Ascending aorta (tissue), 2 donors: Measurements from ENCODE around the gene TIMM22. TPM values are rescaled to one million over a fixed set of nuclear protein-coding genes. Genes with fewer than 3 reads are reported as not detected.

Experiments
- DNase-seq, 2 donors: peaks; one replicate each; pipeline ENCODE4 v3.0.0-alpha.2; 2019; ENCODE audit warnings: low spot score in 2 of 2
- H3K27ac ChIP-seq, 2 donors: fragments of 200-600 bp; sonication (generic); one replicate each; pipeline ENCODE4 v1.5.1; 2016 to 2017; ENCODE audit warnings: mild to moderate bottlenecking in 1 of 2
- H3K27me3 ChIP-seq: fragments of 200-600 bp; sonication (generic); one replicate; pipeline ENCODE4 v1.5.1; 2017
- H3K36me3 ChIP-seq, 2 donors: fragments of 200-600 bp; sonication (generic); one replicate each; pipeline ENCODE4 v1.5.1; 2016
- H3K4me1 ChIP-seq, 2 donors: fragments of 200-600 bp; sonication (generic); one replicate each; pipeline ENCODE4 v1.5.1; 2016 to 2017; ENCODE audit warnings: mild to moderate bottlenecking in 1 of 2
- H3K4me3 ChIP-seq, 2 donors: fragments of 200-600 bp; sonication (generic); one replicate each; pipeline ENCODE4 v1.5.1; 2016 to 2017; ENCODE audit warnings: mild to moderate bottlenecking in 1 of 2
- H3K9me3 ChIP-seq, 2 donors: fragments of 200-600 bp; sonication (generic); one replicate each; pipeline ENCODE4 v1.5.1; 2016
- CTCF ChIP-seq, 3 experiments: fragments of 200-600 bp in 2 of 3; fragments of 450-650 bp in 1 of 3; sonication (generic) in 2 of 3; IDR thresholded peaks; one replicate each; pipeline ENCODE4 v1.5.1; 2016 to 2019; ENCODE audit warnings: antibody characterized with exemption in 3 of 3, mild to moderate bottlenecking in 1 of 3, moderate library complexity in 1 of 3
- intact Hi-C: fragments of 100-400 bp; cut with DNase I; formaldehyde crosslinking; loops from one replicate; pipeline ENCODE4 v1.15.1; 2023
- total RNA-seq: library from RNA; depleted of rRNA; stranded (reverse); fragments of >200 nt; gene quantifications from one replicate; pipeline ENCODE4 v1.1.0, GENCODE V29; 2016

Gene TIMM22
- total RNA-seq, 1 donor from 2014 or later = 12.1 TPM

DNA sequence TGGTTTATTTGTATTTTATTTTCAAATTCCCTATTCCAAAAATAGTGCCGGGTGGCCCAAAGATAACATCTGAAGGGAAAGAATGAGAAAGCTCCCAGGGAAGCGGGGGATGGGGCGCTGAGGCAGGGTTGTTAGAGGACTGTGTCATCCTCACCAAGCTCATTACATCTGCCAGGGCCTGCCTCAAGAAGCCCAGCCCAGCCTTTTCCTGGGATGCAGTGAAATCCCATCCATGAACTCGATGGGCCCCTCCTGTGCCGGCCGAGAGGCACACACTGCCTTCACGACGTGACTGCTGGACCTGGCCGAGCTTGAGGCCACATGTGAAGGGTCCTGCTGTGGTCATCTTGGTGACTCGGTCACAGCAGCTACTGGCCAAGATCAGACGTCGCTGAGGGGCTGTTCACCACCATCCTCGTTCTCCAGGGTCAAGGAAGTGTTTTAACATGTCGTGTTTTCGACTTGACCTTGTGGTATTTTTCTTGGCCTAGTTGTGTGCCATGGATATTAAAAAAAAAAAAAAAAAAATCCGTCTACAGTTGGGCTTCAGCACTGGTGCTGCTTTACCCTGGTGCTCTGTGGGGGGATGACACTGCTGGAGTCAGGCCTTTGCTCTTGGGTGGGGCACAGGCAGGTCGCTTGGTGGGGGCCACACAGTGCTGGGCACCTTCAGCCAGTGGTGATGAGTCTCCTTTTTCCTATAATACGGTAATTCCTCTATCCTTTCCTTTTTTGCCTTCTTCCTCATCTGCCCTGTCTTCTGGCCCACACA, 4.9 kb downstream of the TIMM22 start:
- intact Hi-C loops = loop anchor here (2.0 kb wide), 2 partner anchors 29 to 45 kb away; no protein-coding TSS in a partner anchor
- DNase-seq = peak in 1 of 2 donors; percentile 82
- H3K36me3 ChIP-seq = peaks cover 11 to 37% of the 10 kb centered on the region in 2 donors
- H3K9me3 ChIP-seq = no peaks in the 10 kb centered on the region
- H3K4me3 ChIP-seq = no peak overlapping the region
- H3K4me1 ChIP-seq = peaks cover 49 to 72% of the 10 kb centered on the region in 2 donors
- H3K27me3 ChIP-seq = no peaks in the 10 kb centered on the region
- peak overlapping the region; percentile 84 to 89 for H3K27ac ChIP-seq
- TF ChIP-seq CTCF (IDR thresholded peaks at IDR 0.05) = peak in 1 of 3 experiments; percentile 7

GRCh38 chr17:1002412-1002753, 5.5 kb downstream of the TIMM22 start:
- intact Hi-C loops = loop anchor here (2.0 kb wide), 1 partner anchor 28 kb away; no protein-coding TSS in a partner anchor
- peaks cover 53 to 76% of the 10 kb centered on the region in 2 donors for H3K4me1 ChIP-seq

DNA sequence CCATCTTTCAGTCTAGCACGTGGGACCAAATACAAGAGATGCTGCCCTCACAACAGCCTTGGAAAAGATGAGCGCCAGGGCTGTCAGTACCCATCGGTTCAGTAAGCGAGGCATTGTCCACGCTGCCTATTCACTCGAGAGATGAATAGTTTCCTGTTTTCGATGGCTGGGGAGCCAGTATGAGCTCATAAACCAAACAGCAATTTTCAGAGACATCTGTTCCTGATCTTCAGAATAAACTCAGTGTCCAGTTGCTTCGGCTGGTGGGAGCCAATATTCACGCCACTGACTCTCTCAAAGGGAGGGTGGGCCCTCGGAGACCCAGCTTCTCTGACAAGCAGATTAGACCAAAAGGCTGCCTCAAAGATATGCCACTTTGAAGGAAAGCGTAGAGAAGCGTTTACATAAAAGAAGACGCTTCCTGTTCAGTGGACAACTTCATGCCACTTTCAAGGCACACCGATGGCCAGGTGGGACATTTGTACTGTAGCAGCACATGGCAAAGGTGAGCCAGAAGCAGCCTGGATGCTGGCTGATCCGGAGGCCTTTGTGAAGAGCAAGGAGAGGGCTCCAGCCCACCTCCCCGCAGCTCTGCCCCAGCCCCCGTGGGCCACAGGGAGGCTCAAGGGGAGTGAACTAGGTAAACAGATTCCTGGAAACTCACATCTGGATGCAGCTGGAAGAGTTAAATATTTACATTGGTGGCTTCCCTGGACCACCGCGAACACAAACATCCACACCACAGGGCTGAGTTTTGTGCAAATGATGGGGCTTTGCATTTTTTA, 6.0 kb downstream of the TIMM22 start:
- intact Hi-C loops = loop anchor here (2.0 kb wide), 1 partner anchor 28 kb away; no protein-coding TSS in a partner anchor
- H3K36me3 ChIP-seq = peaks cover 14 to 44% of the 10 kb centered on the region in 2 donors
- H3K27me3 ChIP-seq = no peaks in the 10 kb centered on the region
- H3K4me1 ChIP-seq = peaks cover 55 to 76% of the 10 kb centered on the region in 2 donors
- peak in 1 of 2 donors; percentile 68 for DNase-seq
- TF ChIP-seq CTCF (IDR thresholded peaks at IDR 0.05) = no peak
- no peak overlapping the region for H3K4me3 ChIP-seq
- H3K9me3 ChIP-seq = no peaks in the 10 kb centered on the region
- H3K27ac ChIP-seq = peak overlapping the region; percentile 84 to 89

More at GRCh38 chr17:1002412-1002753, 5.5 kb downstream of the TIMM22 start:
- peak overlapping the region; percentile 84 to 89 for H3K27ac ChIP-seq
- peaks cover 11 to 41% of the 10 kb centered on the region in 2 donors for H3K36me3 ChIP-seq
- H3K27me3 ChIP-seq = no peaks in the 10 kb centered on the region
- H3K9me3 ChIP-seq = no peaks in the 10 kb centered on the region
- no peak overlapping the region for H3K4me3 ChIP-seq
- TF ChIP-seq CTCF (IDR thresholded peaks at IDR 0.05) = peak in 1 of 3 experiments; percentile 13
- DNase-seq = peak in 1 of 2 donors; percentile 66

GRCh38 chr17:1003633-1003971, 6.7 kb downstream of the TIMM22 start:
- Histone ChIP-seq H3K4me3 (no peak overlapping the region), H3K27ac (peak overlapping the region; percentile 84 to 89), H3K9me3 (no peaks in the 10 kb centered on the region), H3K4me1 (peaks cover 55 to 78% of the 10 kb centered on the region in 2 donors), H3K36me3 (peaks cover 14 to 44% of the 10 kb centered on the region in 2 donors), H3K27me3 (no peaks in the 10 kb centered on the region)
- intact Hi-C loops = loop anchor here (2.0 kb wide), 1 partner anchor 27 kb away; no protein-coding TSS in a partner anchor
- TF ChIP-seq CTCF (IDR thresholded peaks at IDR 0.05) = no peak
- DNase-seq = no peak

DNA sequence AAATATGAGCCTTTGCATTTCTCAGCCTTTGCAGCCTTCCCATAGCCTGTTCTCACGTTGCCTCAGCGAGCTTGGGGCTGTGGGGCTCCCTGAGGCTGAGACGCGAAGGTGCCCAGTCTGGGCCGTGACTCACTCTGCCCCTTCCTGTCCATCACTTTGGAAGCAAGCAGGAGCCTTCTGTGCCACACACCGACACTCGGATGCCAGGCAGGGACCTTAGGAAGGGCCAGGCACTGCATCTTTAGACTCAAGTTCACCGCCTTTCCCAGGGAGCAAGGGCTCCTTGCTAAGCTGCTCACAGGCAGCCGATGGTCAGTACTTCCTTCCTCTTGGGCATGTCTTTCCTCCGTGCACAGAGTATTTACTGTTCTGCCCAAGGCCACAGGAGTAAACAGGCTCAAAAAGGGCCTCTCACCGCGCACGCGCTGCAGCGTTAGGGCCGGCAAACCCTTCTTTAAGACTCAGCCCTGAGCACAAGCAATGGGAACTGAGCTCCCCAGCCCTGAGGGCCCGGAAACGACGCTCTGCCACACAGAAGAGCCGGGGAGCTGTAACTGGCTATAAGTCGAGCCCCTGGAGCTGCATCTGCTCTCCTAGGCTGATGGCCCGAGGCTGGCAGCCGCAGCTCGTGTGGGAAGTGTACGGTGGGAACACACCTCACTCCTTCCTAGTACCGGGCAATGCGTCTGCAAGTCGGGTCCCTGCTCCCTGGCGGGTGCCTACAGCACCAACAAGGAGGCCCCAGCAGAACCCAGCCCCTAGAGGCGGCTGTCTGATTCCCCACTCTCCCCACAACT, 7.2 kb downstream of the TIMM22 start:
- Histone ChIP-seq H3K36me3 (peaks cover 14 to 44% of the 10 kb centered on the region in 2 donors), H3K4me1 (peaks cover 58 to 81% of the 10 kb centered on the region in 2 donors), H3K27ac (peak overlapping the region; percentile 84 to 89), H3K27me3 (no peaks in the 10 kb centered on the region), H3K4me3 (no peak overlapping the region), H3K9me3 (no peaks in the 10 kb centered on the region)
- TF ChIP-seq CTCF (IDR thresholded peaks at IDR 0.05) = no peak
- intact Hi-C loops = loop anchor here (2.0 kb wide), 1 partner anchor 27 kb away; no protein-coding TSS in a partner anchor
- peak in 1 of 2 donors; percentile 63 for DNase-seq
